HG03378 (cell line): Measurements from ENCODE around the gene NRG2.

Source experiments
- ATAC-seq: cut with Tn5 transposase; IDR thresholded peaks from one replicate; pipeline ENCODE4 v1.9.1; 2021; ENCODE audit warnings: mild to moderate bottlenecking, moderate library complexity; ENCODE audit not compliant: unreplicated experiment

The NRG2 gene

DNA sequence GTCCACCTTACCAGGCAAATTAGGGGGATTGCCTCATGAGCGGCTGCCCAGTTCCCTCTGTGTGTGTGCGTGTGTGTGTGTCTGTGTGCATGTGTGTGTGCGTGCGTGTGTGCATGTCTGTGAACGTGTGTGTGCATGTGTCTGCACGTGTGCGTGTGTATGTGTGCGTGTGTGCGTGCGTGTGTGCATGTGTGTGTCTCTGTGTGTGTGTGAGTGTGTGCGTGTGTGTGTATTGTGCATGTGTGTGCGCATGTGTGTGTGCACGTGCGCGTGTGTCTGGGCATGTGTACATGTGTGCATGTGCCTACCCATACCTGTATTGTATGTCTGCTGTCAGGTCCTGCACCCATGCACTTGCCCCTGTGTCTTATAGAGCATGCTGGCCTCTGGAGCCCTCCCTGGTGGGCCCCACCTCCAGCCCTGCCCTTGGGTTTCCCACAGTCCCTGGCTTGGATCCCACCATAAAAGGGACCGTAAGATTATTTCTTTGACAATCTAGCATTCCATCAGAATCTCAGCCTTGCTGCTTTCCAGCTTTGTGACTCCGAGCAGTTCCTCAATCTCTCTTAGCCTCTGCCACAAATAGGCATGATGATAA lies 238.2 kb downstream of the NRG2 start:
- no peak for ATAC-seq

DNA sequence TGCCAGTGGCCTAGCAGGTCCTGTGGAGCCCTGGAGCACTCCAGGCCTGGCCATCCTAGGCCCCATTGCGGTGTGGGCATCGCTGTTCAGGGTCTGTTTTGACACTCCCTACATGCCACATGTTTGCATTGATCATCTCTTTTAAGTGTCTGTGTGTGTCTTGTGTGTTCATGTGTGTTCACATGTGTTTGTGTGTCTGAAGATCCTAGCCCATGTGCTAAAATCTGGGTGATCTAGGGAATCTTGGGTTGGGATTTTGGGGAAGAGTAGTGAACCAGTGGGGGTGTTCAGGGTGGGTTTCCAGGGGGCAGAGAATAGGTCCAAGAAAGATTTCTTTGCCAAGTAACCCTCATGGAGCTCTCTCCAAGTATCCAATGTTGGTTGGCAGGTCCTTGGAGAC lies 239.1 kb downstream of the NRG2 start:
- ATAC-seq, result no peak

DNA sequence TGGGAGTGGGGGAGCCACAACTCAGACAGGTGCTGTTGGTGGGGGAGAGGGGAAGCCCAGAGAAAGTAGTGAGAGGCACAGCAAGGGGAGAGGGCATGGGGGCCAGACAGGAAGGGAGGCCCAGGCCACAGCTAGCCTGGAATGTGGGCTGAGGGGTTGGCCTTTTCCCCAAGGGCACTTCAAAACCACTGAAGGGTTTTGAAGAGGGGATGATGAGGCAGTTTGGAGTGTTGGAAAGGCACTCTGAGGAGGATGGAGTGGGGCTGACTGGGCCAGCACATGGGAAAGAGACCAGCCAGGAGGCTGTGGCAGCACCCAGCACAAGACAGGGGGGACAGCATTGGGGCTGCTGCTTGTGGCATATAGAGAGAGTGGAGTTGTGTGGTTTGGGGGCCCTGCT lies 243.7 kb downstream of the NRG2 start:
- no peak for ATAC-seq

DNA sequence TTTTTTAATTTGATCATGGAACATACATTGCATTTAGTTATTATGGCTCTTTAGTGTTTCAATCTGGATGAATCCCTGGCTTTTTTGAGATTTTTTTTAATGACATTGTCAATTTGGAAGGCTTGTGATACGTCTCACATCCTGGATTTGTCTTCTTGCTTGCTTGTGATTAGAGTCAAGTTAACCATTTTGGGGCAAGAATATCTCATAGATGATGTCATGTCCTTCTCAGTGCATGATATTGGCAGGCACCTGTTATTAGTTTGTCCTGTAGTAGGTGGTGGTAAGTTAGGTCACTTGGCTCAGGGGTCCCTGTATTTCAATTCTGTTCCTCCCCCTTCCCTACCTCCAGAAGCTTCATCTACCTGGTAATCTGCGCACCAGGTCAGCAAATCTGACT lies 244.2 kb downstream of the NRG2 start:
- no peak for ATAC-seq

DNA sequence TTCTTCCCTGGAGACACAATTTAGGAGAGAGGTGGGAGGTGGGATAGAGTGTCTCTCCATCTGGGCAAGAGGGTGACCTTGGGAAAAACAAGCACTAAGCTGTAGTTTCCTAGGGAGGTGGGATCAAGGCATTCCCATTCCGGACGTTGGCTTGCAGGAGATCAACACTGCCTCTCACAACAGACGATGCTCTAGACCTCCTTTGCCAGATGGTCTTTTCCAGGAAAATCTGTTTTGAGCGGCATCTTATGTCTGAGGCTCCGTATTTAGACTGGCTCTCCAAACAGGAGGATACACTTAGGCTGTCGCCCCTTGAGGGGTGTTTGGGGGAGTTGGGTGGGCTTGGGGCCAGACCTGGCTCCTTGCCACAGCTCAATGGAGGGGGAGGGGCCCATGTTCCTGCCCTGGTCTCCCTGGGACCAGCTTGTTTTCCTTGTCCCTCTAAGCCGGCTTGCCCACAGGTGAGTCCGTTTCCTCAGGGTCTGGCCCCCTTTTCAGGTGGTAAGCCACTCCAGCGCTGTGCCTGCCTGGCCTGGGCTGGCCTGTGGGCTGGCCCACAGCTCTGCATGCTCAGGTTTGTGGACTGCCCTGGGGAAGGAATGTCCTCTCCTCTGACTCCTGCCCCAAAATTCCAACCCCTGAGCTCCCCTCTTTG lies 245.1 kb downstream of the NRG2 start:
- ATAC-seq, result no peak

DNA sequence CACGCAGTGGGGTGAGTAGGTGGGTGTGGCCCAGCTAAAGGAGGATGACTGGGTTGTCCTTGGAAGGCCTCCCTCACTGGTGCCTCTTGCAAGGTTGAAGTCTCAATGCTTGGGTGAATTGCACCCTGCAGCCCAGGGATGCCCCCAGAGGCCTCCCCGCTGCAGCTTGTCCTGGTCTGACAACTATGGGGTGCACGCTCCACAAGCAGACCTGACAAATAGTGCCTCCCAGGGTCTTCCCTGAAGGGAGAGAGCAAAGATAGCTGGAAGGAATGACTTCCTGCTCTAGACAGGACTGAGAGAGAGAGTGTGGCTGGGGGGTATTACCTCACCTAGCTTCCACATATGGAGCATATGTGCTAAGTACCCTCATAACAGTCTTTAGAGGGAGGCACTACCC lies 245.8 kb downstream of the NRG2 start:
- ATAC-seq, result no peak
